IMR-90 (cell line): Measurements from ENCODE around the gene TRIM62. TPM values are rescaled to one million over a fixed set of nuclear protein-coding genes. Genes with fewer than 3 reads are reported as not detected.
A peak's percentile ranks its signal among the peaks of the same experiment; 100 is the strongest.

Source experiments
- ATAC-seq: fragments of 200-7000 bp; cut with Tn5 transposase; 2 replicates; pipeline ENCODE4 v1.9.1; 2020; ENCODE audit warnings: low read depth, mild to moderate bottlenecking, moderate library complexity
- BruUV-seq: library from RNA; stranded (reverse); fragments of 400-500 nt; replicated peaks from 2 replicates; lab custom pipeline; 2021; lab: Mats Ljungman, UMichigan
- CTCF ChIA-PET: fragments of 300-600 bp; formaldehyde crosslinking; extraction: SDS; loops from one replicate; lab custom pipeline; 2021; ENCODE audit warnings: antibody characterized with exemption; lab: Yijun Ruan, JAX
- POLR2A ChIA-PET: fragments of 300-600 bp; sonication (Branson Sonifier 250); formaldehyde crosslinking; loops from one replicate; lab custom pipeline; 2022; ENCODE audit warnings: antibody characterized with exemption; ENCODE audit not compliant: unreplicated experiment; lab: Charles Lee
- DNase-seq: peaks from one replicate; pipeline ENCODE4 v3.0.0; 2013
- H2AFZ ChIP-seq: replicated peaks from 2 replicates; pipeline ENCODE3; 2013; ENCODE audit warnings: low read length, mild to moderate bottlenecking; ENCODE audit not compliant: poor library complexity
- H2AK5ac ChIP-seq: 2 replicates; pipeline ENCODE4 v1.6.1; 2013; ENCODE audit warnings: low read depth, low read length, inconsistent platforms
- H2AK9ac ChIP-seq: replicated peaks from 2 replicates; pipeline ENCODE3; 2013; ENCODE audit warnings: mild to moderate bottlenecking, low read depth, low read length, moderate library complexity; ENCODE audit not compliant: poor library complexity
- H2BK120ac ChIP-seq: 2 replicates; pipeline ENCODE4 v1.6.1; 2013; ENCODE audit warnings: low read depth, low read length, inconsistent platforms
- H2BK15ac ChIP-seq: 3 replicates; pipeline ENCODE4 v1.6.1; 2013; ENCODE audit warnings: low read depth, low read length, inconsistent platforms
- H2BK20ac ChIP-seq: 2 replicates; pipeline ENCODE4 v1.6.1; 2013; ENCODE audit warnings: low read depth, mild to moderate bottlenecking, inconsistent platforms, low read length, moderate library complexity
- H2BK5ac ChIP-seq: 2 replicates; pipeline ENCODE4 v1.6.1; 2013; ENCODE audit warnings: mild to moderate bottlenecking, low read depth, low read length, inconsistent platforms; ENCODE audit not compliant: poor library complexity, severe bottlenecking
- H3K14ac ChIP-seq: replicated peaks from 2 replicates; pipeline ENCODE4 v1.6.1; 2013; ENCODE audit warnings: low read depth, low read length, inconsistent platforms
- H3K18ac ChIP-seq: 2 replicates; pipeline ENCODE4 v1.6.1; 2013; ENCODE audit warnings: low read depth, low read length, control low read depth
- H3K23ac ChIP-seq: 2 replicates; pipeline ENCODE4 v1.6.1; 2013; ENCODE audit warnings: low read depth, low read length, inconsistent platforms
- H3K27ac ChIP-seq: 2 replicates; pipeline ENCODE4 v1.5.1; 2013; ENCODE audit warnings: mild to moderate bottlenecking, control low read depth, low read length; ENCODE audit not compliant: insufficient read depth
- H3K27me3 ChIP-seq: 2 replicates; pipeline ENCODE4 v1.6.1; 2013; ENCODE audit warnings: low read length; ENCODE audit not compliant: control insufficient read depth, insufficient read depth
- H3K36me3 ChIP-seq: 2 replicates; pipeline ENCODE4 v1.6.1; 2013; ENCODE audit warnings: low read length, mixed read lengths; ENCODE audit not compliant: control insufficient read depth, insufficient read depth
- H3K4ac ChIP-seq: 2 replicates; pipeline ENCODE4 v1.6.1; 2013; ENCODE audit warnings: low read depth, low read length, inconsistent platforms
- H3K4me1 ChIP-seq: 2 replicates; pipeline ENCODE4 v1.6.1; 2013; ENCODE audit warnings: low read length, mixed read lengths; ENCODE audit not compliant: control insufficient read depth, insufficient read depth
- H3K4me2 ChIP-seq: 2 replicates; pipeline ENCODE4 v1.6.1; 2013; ENCODE audit warnings: low read depth, mild to moderate bottlenecking, control low read depth, low read length, moderate library complexity
- H3K4me3 ChIP-seq: 2 replicates; pipeline ENCODE4 v1.5.1; 2013; ENCODE audit warnings: low read depth, mild to moderate bottlenecking, control low read depth, low read length, moderate library complexity; ENCODE audit not compliant: insufficient read depth
- H3K56ac ChIP-seq: 2 replicates; pipeline ENCODE4 v1.6.1; 2013; ENCODE audit warnings: low read length, inconsistent platforms; ENCODE audit not compliant: insufficient read depth; ENCODE audit errors: extremely low read depth
- H3K79me1 ChIP-seq, 2 experiments: 2 replicates each; pipeline ENCODE4 v1.6.1; 2013; ENCODE audit warnings: low read length in 2 of 2, inconsistent platforms in 1 of 2, low read depth in 1 of 2
- H3K9ac ChIP-seq: 2 replicates; pipeline ENCODE4 v1.6.1; 2013; ENCODE audit warnings: low read depth, low read length, control low read depth
- H3K9me1 ChIP-seq: 2 replicates; pipeline ENCODE4 v1.6.1; 2013; ENCODE audit warnings: low read length, inconsistent platforms; ENCODE audit not compliant: insufficient read depth
- H3K9me3 ChIP-seq: 2 replicates; pipeline ENCODE4 v1.6.1; 2013; ENCODE audit warnings: low read length; ENCODE audit not compliant: control insufficient read depth, insufficient read depth
- H4K20me1 ChIP-seq: 2 replicates; pipeline ENCODE4 v1.6.1; 2013; ENCODE audit warnings: low read length, inconsistent platforms; ENCODE audit not compliant: insufficient read depth
- H4K5ac ChIP-seq: 2 replicates; pipeline ENCODE4 v1.6.1; 2013; ENCODE audit warnings: mild to moderate bottlenecking, low read depth, low read length, control low read depth
- H4K8ac ChIP-seq, 2 experiments: 2 replicates each; pipeline ENCODE4 v1.6.1; 2013; ENCODE audit warnings: low read depth in 2 of 2, low read length in 2 of 2, control low read depth in 1 of 2, inconsistent platforms in 1 of 2
- H4K91ac ChIP-seq: 2 replicates; pipeline ENCODE4 v1.6.1; 2013; ENCODE audit warnings: low read depth, low read length, inconsistent platforms; ENCODE audit not compliant: insufficient read depth
- BHLHE40 ChIP-seq: fragments of 150-350 bp; IDR thresholded peaks from 2 replicates; pipeline ENCODE4 v1.6.1; 2016; ENCODE audit warnings: mild to moderate bottlenecking, low read depth, low read length
- CEBPB ChIP-seq: IDR thresholded peaks from 2 replicates; pipeline ENCODE4 v1.6.1; 2012; ENCODE audit warnings: low read depth, low read length, improper control_type of control experiment
- CHD1 ChIP-seq: IDR thresholded peaks from 2 replicates; pipeline ENCODE4 v1.6.1; 2012; ENCODE audit warnings: low read depth, low read length, improper control_type of control experiment
- ELK1 ChIP-seq: fragments of 150-350 bp; IDR thresholded peaks from 2 replicates; pipeline ENCODE4 v1.6.1; 2016; ENCODE audit warnings: low read depth, mild to moderate bottlenecking, low read length, moderate library complexity, borderline replicate concordance
- MAFK ChIP-seq: IDR thresholded peaks from 2 replicates; pipeline ENCODE4 v1.6.1; 2012; ENCODE audit warnings: low read depth, low read length, improper control_type of control experiment
- MAZ ChIP-seq: IDR thresholded peaks from 2 replicates; pipeline ENCODE4 v1.6.1; 2012; ENCODE audit warnings: low read depth, mild to moderate bottlenecking, low read length, improper control_type of control experiment, moderate library complexity, borderline replicate concordance
- NFE2L2 ChIP-seq: fragments of 150-350 bp; IDR thresholded peaks from 2 replicates; pipeline ENCODE4 v1.6.1; 2016; ENCODE audit warnings: low read depth, mild to moderate bottlenecking, low read length
- POLR2A ChIP-seq: IDR thresholded peaks from 2 replicates; pipeline ENCODE4 v1.6.1; 2012; ENCODE audit warnings: mild to moderate bottlenecking, low read depth, low read length
- RAD21 ChIP-seq: IDR thresholded peaks from 2 replicates; pipeline ENCODE4 v1.6.1; 2012; ENCODE audit warnings: low read length, improper control_type of control experiment
- SMC3 ChIP-seq: fragments of 150-350 bp; IDR thresholded peaks from 2 replicates; pipeline ENCODE4 v1.6.1; 2016; ENCODE audit warnings: low read depth, mild to moderate bottlenecking, antibody characterized with exemption, low read length, moderate library complexity
- WGBS, 2 experiments: methylation state at CpG; one replicate each; pipeline versions ENCODE4 v1.1.5 to v1.1.7; 2013; ENCODE audit warnings: missing lambda C conversion rate in 2 of 2; ENCODE audit not compliant: insufficient read length in 1 of 2; ENCODE audit errors: extremely low coverage in 2 of 2; 5-methylcytosine and 5-hydroxymethylcytosine counted together
- dilution Hi-C: fragments of 300-500 bp; cut with HindIII; formaldehyde crosslinking; loops from one replicate; pipeline ENCODE4 v1.14.3; 2018; ENCODE audit warnings: low sequenced_read_pairs; ENCODE audit not compliant: unreplicated experiment
- in situ Hi-C: fragments of 300-500 bp; cut with MboI; formaldehyde crosslinking; loops from 3 replicates; pipeline ENCODE4 v1.14.3; 2019; ENCODE audit warnings: low sequenced_read_pairs, inconsistent platforms, mixed read lengths
- intact Hi-C: fragments of 100-400 bp; cut with micrococcal nuclease; formaldehyde crosslinking; loops from 2 replicates; pipeline ENCODE4 v1.10.0; 2022
- polyA plus RNA-seq, 3 experiments: library from polyadenylated mRNA; depleted of rRNA; stranded (reverse); fragments of >200 nt; gene quantifications; 2 replicates each; pipeline ENCODE4 v1.2.3, GENCODE V29; 2012; ENCODE audit warnings: low replicate concordance in 1 of 3
- total RNA-seq: library from RNA; depleted of rRNA; stranded (reverse); fragments of >200 nt; gene quantifications from 2 replicates; pipeline ENCODE4 v1.2.3, GENCODE V29; 2012
- TF ChIP-seq, protein P1 (sequence below): fragments of 150-350 bp; IDR thresholded peaks from 2 replicates; pipeline ENCODE4 v1.6.1; 2017; ENCODE audit warnings: mild to moderate bottlenecking, antibody characterized with exemption, low read length, low read depth

The TRIM62 gene
- total and polyA plus RNA-seq, 2 of the 4 experiments (the other 2 are of a cell fraction) = 3.0 to 11.1 TPM

DNA sequence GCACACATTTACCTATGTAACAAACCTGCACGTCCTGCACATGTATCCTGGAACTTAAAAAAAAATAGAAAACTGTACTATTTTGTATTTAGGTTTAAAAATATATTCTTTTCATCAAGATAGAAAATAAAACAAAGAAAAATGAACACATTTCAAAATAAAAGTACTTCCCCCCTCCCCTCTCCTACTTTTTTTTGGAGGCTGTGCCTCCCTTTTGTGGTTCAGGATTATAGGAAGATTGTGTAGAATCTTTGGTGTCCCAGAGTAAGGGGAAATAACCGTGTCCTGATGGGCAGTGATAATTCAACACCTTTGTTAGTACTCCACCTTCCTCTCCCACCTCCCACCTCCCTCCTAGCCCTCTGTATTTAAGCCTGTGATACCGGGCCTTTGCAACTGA lies 40.1 kb downstream of the TRIM62 start:
- Histone ChIP-seq H2AK5ac (peak overlapping the region; percentile 87), H3K9me3 (no peaks in the 10 kb centered on the region), H2BK15ac (peak overlapping the region; percentile 79; the same call in 2 of the 3 replicates), H3K4me1 (peaks cover 22% of the 10 kb centered on the region), H3K79me1 (peaks cover 3 to 28% of the 10 kb centered on the region in 2 experiments; a peak in 3 of 4 replicates), H4K20me1 (no peaks in the 10 kb centered on the region), H3K4me3 (no peak overlapping the region), H3K56ac (no peak overlapping the region), H4K5ac (no peak overlapping the region), H2BK5ac (peak overlapping the region; percentile 93), H3K9me1 (peaks cover 32% of the 10 kb centered on the region), H3K9ac (no peak overlapping the region), H2AFZ (no peak overlapping the region), H3K14ac (peak overlapping the region; percentile 27), H3K23ac (no peak overlapping the region), H3K4me2 (no peak overlapping the region), H4K91ac (peak overlapping the region; percentile 95), H3K18ac (no peak overlapping the region), H3K27ac (no peak overlapping the region), H3K27me3 (no peaks in the 10 kb centered on the region), H4K8ac (peak overlapping the region in 1 of 2 experiments; percentile 79; a peak in 2 of 4 replicates), H2BK120ac (peak overlapping the region; percentile 97), H2BK20ac (peak overlapping the region; percentile 93; the same call in 1 of the 2 replicates), H2AK9ac (no peak overlapping the region), H3K36me3 (peaks cover 11% of the 10 kb centered on the region), H3K4ac (peak overlapping the region; percentile 96)
- BruUV-seq = no TSS peak
- in situ Hi-C loops = no loop called here
- dilution Hi-C loops = no loop called here
- DNase-seq (no peak), ATAC-seq (no peak)
- no CpG with 5 or more reads among the region's 3 CpGs for WGBS, 2 experiments
- TF ChIP-seq CHD1 (no peak), POLR2A (no peak), CEBPB (no peak), MAZ (no peak), MAFK (no peak), BHLHE40 (no peak), RAD21 (no peak), NFE2L2 (no peak), ELK1 (no peak), SMC3 (no peak)
- TF ChIP-seq, protein P1, sequence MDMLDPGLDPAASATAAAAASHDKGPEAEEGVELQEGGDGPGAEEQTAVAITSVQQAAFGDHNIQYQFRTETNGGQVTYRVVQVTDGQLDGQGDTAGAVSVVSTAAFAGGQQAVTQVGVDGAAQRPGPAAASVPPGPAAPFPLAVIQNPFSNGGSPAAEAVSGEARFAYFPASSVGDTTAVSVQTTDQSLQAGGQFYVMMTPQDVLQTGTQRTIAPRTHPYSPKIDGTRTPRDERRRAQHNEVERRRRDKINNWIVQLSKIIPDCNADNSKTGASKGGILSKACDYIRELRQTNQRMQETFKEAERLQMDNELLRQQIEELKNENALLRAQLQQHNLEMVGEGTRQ = no peak
- ChIA-PET CTCF (no interaction called here), POLR2A (no interaction called here)
- intact Hi-C loops = no loop called here
